CD4-positive, CD25-positive, alpha-beta regulatory T cell (primary cell): ENCODE measurements around the gene CNP. TPM values are rescaled to one million over a fixed set of nuclear protein-coding genes. Genes with fewer than 3 reads are reported as not detected.
A peak's percentile ranks its signal among the peaks of the same experiment; 100 is the strongest.

Experiments
- ATAC-seq, 2 donors: fragments of 150-1000 bp; cut with Tn5 transposase; one replicate each; pipeline ENCODE4 v1.10.0; 2021; ENCODE audit warnings: low read depth in 2 of 2, moderate number of reproducible peaks in 2 of 2, moderate library complexity in 1 of 2
- DNase-seq, 3 donors: peaks; one replicate each; pipeline versions ENCODE4 v3.0.0 to v3.0.0-alpha.2; 2012 to 2022; ENCODE audit warnings: mixed read lengths in 1 of 3
- H3K27ac ChIP-seq: one replicate; pipeline ENCODE4 v1.7.0; 2013; ENCODE audit warnings: mild to moderate bottlenecking, low read length; ENCODE audit not compliant: insufficient read depth, poor library complexity, severe bottlenecking
- H3K27me3 ChIP-seq: one replicate; pipeline ENCODE4 v1.7.0; 2013; ENCODE audit warnings: low read length; ENCODE audit not compliant: control insufficient read depth, insufficient read depth
- H3K36me3 ChIP-seq: one replicate; pipeline ENCODE4 v1.7.0; 2013; ENCODE audit warnings: mild to moderate bottlenecking, low read length, moderate library complexity; ENCODE audit not compliant: control insufficient read depth, insufficient read depth
- H3K4me1 ChIP-seq: 2 replicates; pipeline ENCODE4 v1.7.0; 2013; ENCODE audit warnings: mild to moderate bottlenecking, low read length; ENCODE audit not compliant: insufficient read depth, control insufficient read depth, poor library complexity, severe bottlenecking
- H3K4me3 ChIP-seq: one replicate; pipeline ENCODE4 v1.7.0; 2013; ENCODE audit warnings: low read depth, mild to moderate bottlenecking, low read length, moderate library complexity
- H3K9me3 ChIP-seq, 2 experiments: 1 replicate in 1 of 2; 2 replicates in 1 of 2; pipeline ENCODE4 v1.7.0; 2013; ENCODE audit warnings: low read length in 2 of 2, mild to moderate bottlenecking in 1 of 2, moderate library complexity in 1 of 2; ENCODE audit not compliant: control insufficient read depth in 2 of 2
- H3K27ac Mint-ChIP-seq, 3 donors: one replicate each; pipeline ENCODE4 v1.8.0; 2020 to 2022; ENCODE audit warnings: mild to moderate bottlenecking in 3 of 3, mixed read lengths in 3 of 3, moderate library complexity in 2 of 3
- H3K27me3 Mint-ChIP-seq: one replicate; pipeline ENCODE4 v1.8.0; 2022; ENCODE audit warnings: mild to moderate bottlenecking, mixed read lengths
- H3K36me3 Mint-ChIP-seq: one replicate; pipeline ENCODE4 v1.8.0; 2020; ENCODE audit warnings: mixed read lengths
- H3K4me1 Mint-ChIP-seq, 4 donors: one replicate each; pipeline ENCODE4 v1.8.0; 2020 to 2022; ENCODE audit warnings: mixed read lengths in 4 of 4, mild to moderate bottlenecking in 1 of 4
- H3K4me3 Mint-ChIP-seq, 4 donors: one replicate each; pipeline ENCODE4 v1.8.0; 2020 to 2022; ENCODE audit warnings: mild to moderate bottlenecking in 4 of 4, mixed read lengths in 4 of 4, moderate library complexity in 3 of 4
- H3K9me3 Mint-ChIP-seq, 7 donors: one replicate each; pipeline ENCODE4 v1.8.0; 2020 to 2022; ENCODE audit warnings: mixed read lengths in 7 of 7, mild to moderate bottlenecking in 3 of 7, moderate library complexity in 2 of 7
- polyA plus RNA-seq, 4 donors: library from polyadenylated mRNA; unstranded; fragments of 300-500 nt; fragmentation: Illumina TruSeq; gene quantifications; one replicate each; pipeline ENCODE4 v1.2.3, GENCODE V29; 2021
- total RNA-seq: library from RNA; stranded (reverse); gene quantifications from one replicate; pipeline ENCODE4 v1.2.3, GENCODE V29; 2022

The CNP gene
- total and polyA plus RNA-seq, 5 donors from 2014 or later = 26.9 to 44.3 (median 33.0) TPM

- H3K4me3 ChIP-seq = no peak overlapping the region
- H3K27ac ChIP-seq = no peak overlapping the region
- ATAC-seq = no peak
- no peaks in the 10 kb centered on the region for H3K4me1 ChIP-seq
- H3K36me3 ChIP-seq = peaks cover 84% of the 10 kb centered on the region
- H3K9me3 ChIP-seq = no peaks in the 10 kb centered on the region
- Mint-ChIP-seq H3K4me3 (no peak overlapping the region), H3K36me3 (peaks cover 32% of the 10 kb centered on the region), H3K27me3 (no peaks in the 10 kb centered on the region), H3K27ac (peak overlapping the region in 2 of 3 donors; percentile 23 to 42), H3K9me3 (no peaks in the 10 kb centered on the region), H3K4me1 (peaks cover 0 to 4% (median 1%) of the 10 kb centered on the region in 4 donors)
- no peak for DNase-seq
- H3K27me3 ChIP-seq = no peaks in the 10 kb centered on the region
Measured at GRCh38 chr17:41977991-41978390, 11.4 kb downstream of the CNP start.

GRCh38 chr17:41982026-41982760 lies 15.6 kb downstream of the CNP start:
- no peak overlapping the region for H3K4me3 ChIP-seq
- no peaks in the 10 kb centered on the region for H3K9me3 ChIP-seq
- DNase-seq = no peak
- H3K4me1 ChIP-seq = no peaks in the 10 kb centered on the region
- Mint-ChIP-seq H3K9me3 (no peaks in the 10 kb centered on the region), H3K27ac (peak overlapping the region in 1 of 3 donors; percentile 35), H3K4me1 (peaks cover 0 to 2% (median 1%) of the 10 kb centered on the region in 4 donors), H3K27me3 (no peaks in the 10 kb centered on the region), H3K36me3 (peaks cover 45% of the 10 kb centered on the region), H3K4me3 (no peak overlapping the region)
- H3K27ac ChIP-seq = no peak overlapping the region
- no peak for ATAC-seq
- H3K36me3 ChIP-seq = peaks cover 77% of the 10 kb centered on the region
- no peaks in the 10 kb centered on the region for H3K27me3 ChIP-seq

GRCh38 chr17:41984454-41984853 lies 17.9 kb downstream of the CNP start:
- Mint-ChIP-seq H3K9me3 (no peaks in the 10 kb centered on the region), H3K27ac (no peak overlapping the region), H3K4me3 (no peak overlapping the region), H3K4me1 (no peaks in the 10 kb centered on the region), H3K27me3 (no peaks in the 10 kb centered on the region), H3K36me3 (peaks cover 59% of the 10 kb centered on the region)
- Histone ChIP-seq H3K4me1 (no peaks in the 10 kb centered on the region), H3K9me3 (no peaks in the 10 kb centered on the region), H3K4me3 (no peak overlapping the region), H3K36me3 (peaks cover 87% of the 10 kb centered on the region), H3K27ac (no peak overlapping the region), H3K27me3 (no peaks in the 10 kb centered on the region)
- ATAC-seq (no peak), DNase-seq (no peak)

- H3K4me3 ChIP-seq = no peak overlapping the region
- peaks cover 89% of the 10 kb centered on the region for H3K36me3 ChIP-seq
- no peak overlapping the region for H3K4me3 Mint-ChIP-seq
- no peaks in the 10 kb centered on the region for H3K27me3 ChIP-seq
- H3K27ac ChIP-seq = no peak overlapping the region
- ATAC-seq (no peak), DNase-seq (no peak)
- no peaks in the 10 kb centered on the region for H3K9me3 ChIP-seq
- H3K9me3 Mint-ChIP-seq = no peaks in the 10 kb centered on the region
- H3K36me3 Mint-ChIP-seq = peaks cover 53% of the 10 kb centered on the region
- H3K27me3 Mint-ChIP-seq = no peaks in the 10 kb centered on the region
- no peak overlapping the region for H3K27ac Mint-ChIP-seq
- H3K4me1 Mint-ChIP-seq = no peaks in the 10 kb centered on the region
- H3K4me1 ChIP-seq = no peaks in the 10 kb centered on the region
Measured at GRCh38 chr17:41985919-41986318, 19.3 kb downstream of the CNP start.

- H3K9me3 Mint-ChIP-seq = no peaks in the 10 kb centered on the region
- no peak overlapping the region for H3K4me3 ChIP-seq
- DNase-seq = no peak
- no peaks in the 10 kb centered on the region for H3K4me1 Mint-ChIP-seq
- no peak for ATAC-seq
- H3K9me3 ChIP-seq = no peaks in the 10 kb centered on the region
- H3K27ac ChIP-seq = no peak overlapping the region
- peaks cover 89% of the 10 kb centered on the region for H3K36me3 ChIP-seq
- H3K36me3 Mint-ChIP-seq = peaks cover 58% of the 10 kb centered on the region
- no peaks in the 10 kb centered on the region for H3K4me1 ChIP-seq
- H3K27me3 ChIP-seq = no peaks in the 10 kb centered on the region
- no peaks in the 10 kb centered on the region for H3K27me3 Mint-ChIP-seq
- H3K27ac Mint-ChIP-seq = peak overlapping the region in 1 of 3 donors; percentile 38
- H3K4me3 Mint-ChIP-seq = no peak overlapping the region
Measured at GRCh38 chr17:41986634-41987033, 20.0 kb downstream of the CNP start.

GRCh38 chr17:41987642-41988041 lies 21.0 kb downstream of the CNP start:
- no peaks in the 10 kb centered on the region for H3K27me3 Mint-ChIP-seq
- Histone ChIP-seq H3K4me3 (no peak overlapping the region), H3K9me3 (no peaks in the 10 kb centered on the region), H3K27me3 (no peaks in the 10 kb centered on the region), H3K36me3 (peaks cover 86% of the 10 kb centered on the region), H3K27ac (no peak overlapping the region), H3K4me1 (no peaks in the 10 kb centered on the region)
- H3K4me3 Mint-ChIP-seq = no peak overlapping the region
- no peak for DNase-seq
- no peaks in the 10 kb centered on the region for H3K4me1 Mint-ChIP-seq
- H3K36me3 Mint-ChIP-seq = peaks cover 56% of the 10 kb centered on the region
- H3K27ac Mint-ChIP-seq = no peak overlapping the region
- H3K9me3 Mint-ChIP-seq = no peaks in the 10 kb centered on the region
- no peak for ATAC-seq

GRCh38 chr17:41988418-41988817 lies 21.8 kb downstream of the CNP start:
- H3K27me3 Mint-ChIP-seq = no peaks in the 10 kb centered on the region
- H3K36me3 Mint-ChIP-seq = peaks cover 59% of the 10 kb centered on the region
- H3K27me3 ChIP-seq = no peaks in the 10 kb centered on the region
- H3K4me3 Mint-ChIP-seq = no peak overlapping the region
- peaks cover 87% of the 10 kb centered on the region for H3K36me3 ChIP-seq
- H3K9me3 ChIP-seq = no peaks in the 10 kb centered on the region
- H3K27ac Mint-ChIP-seq = no peak overlapping the region
- DNase-seq (no peak), ATAC-seq (no peak)
- no peak overlapping the region for H3K4me3 ChIP-seq
- no peaks in the 10 kb centered on the region for H3K9me3 Mint-ChIP-seq
- no peaks in the 10 kb centered on the region for H3K4me1 ChIP-seq
- no peak overlapping the region for H3K27ac ChIP-seq
- H3K4me1 Mint-ChIP-seq = no peaks in the 10 kb centered on the region
